Gastroesophageal sphincter (tissue), 3 donors: ENCODE data around the gene CPNE8.

Experiments used
- CTCF ChIP-seq, 4 experiments: fragments of 200-600 bp in 2 of 4; fragments of 450-650 bp in 2 of 4; sonication (generic) in 1 of 4; IDR thresholded peaks; one replicate each; pipeline ENCODE4 v1.5.1; 2017 to 2019; ENCODE audit warnings: antibody characterized with exemption in 4 of 4, mild to moderate bottlenecking in 2 of 4, moderate library complexity in 2 of 4
- EP300 ChIP-seq: sonication (generic); formaldehyde crosslinking; IDR thresholded peaks from one replicate; pipeline ENCODE4 v1.6.1; 2017; ENCODE audit warnings: antibody characterized with exemption, mild to moderate bottlenecking
- POLR2A ChIP-seq, 2 donors: fragments of 450-650 bp; IDR thresholded peaks; one replicate each; pipeline ENCODE4 v1.6.1; 2017; ENCODE audit warnings: antibody characterized with exemption in 2 of 2, mild to moderate bottlenecking in 2 of 2, moderate library complexity in 1 of 2
- POLR2AphosphoS5 ChIP-seq: sonication (generic); formaldehyde crosslinking; IDR thresholded peaks from one replicate; pipeline ENCODE4 v1.6.1; 2017; ENCODE audit warnings: antibody characterized with exemption

- TF ChIP-seq CTCF (IDR thresholded peaks at IDR 0.05) (no peak), POLR2AphosphoS5 (no peak), POLR2A (IDR thresholded peaks at IDR 0.05) (no peak), EP300 (no peak)
These were observed 36.4 kb downstream of the CPNE8 start for GRCh38 chr12:38869036-38869435.
